NCI-H1105 treated with DMSO at 0.1 percent for 48 hours (cell line): Measurements from ENCODE around the gene C10orf90.
A peak's percentile ranks its signal among the peaks of the same experiment; 100 is the strongest.
"Not testable (repeated sequence)": the region's sequence is repeated elsewhere in the genome, so short reads cannot be mapped to it uniquely, and the experiment has no call there.

ENCODE experiments used
- DNase-seq: peaks from one replicate; lab custom pipeline; 2025; lab: John Stamatoyannopoulos, UW

C10orf90 gene

DNA sequence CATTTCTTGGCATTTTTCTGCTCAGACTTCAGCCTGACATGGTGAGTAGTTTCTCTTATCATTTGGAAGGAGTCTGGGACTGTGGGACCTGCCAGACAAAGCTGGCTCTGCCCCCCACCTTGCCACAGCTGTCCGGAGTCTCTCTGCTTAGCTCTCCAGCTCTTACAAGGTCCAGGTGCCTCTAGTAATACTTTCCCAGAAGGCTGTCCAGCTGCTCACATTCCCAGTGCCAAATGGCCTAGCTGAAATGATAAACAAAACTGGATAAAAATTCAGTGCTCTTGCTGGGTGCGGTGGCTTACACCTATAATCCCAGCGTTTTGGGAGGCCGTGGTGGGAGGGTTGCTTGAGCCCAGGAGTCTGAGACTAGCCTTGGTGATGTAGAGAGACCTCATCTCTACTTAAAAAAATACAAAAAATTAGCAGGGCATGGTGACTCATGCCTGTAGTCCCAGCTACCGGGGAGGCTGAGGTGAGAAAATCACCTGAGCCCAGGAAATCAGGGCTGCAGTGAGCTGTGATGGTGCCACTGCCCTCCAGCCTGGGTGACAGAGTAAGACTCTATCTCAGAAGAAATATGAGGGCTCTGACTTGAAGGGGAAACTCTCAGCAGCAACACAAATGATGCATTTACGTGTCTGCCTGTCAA lies 86.8 kb downstream of the C10orf90 start:
- no peak for DNase-seq

DNA sequence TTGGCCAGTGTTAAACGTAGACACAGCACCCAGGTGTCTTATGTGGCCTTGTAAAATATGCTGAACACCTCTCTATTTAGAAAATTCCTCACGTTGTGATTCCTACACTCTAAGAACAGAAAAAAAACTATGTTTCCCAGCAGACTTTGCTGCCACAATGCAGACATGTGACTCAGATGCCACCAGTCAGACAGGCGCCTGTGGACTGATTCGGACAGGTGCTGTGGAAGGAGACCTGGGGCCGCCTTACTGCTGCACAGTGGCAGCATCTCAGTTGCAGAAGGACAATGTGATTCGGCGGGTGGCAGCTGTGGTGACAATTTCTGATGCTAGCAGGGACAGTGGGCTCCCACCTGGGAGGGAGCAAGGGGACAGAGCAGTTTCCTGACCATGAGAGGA lies 88.8 kb downstream of the C10orf90 start:
- no peak for DNase-seq

DNA sequence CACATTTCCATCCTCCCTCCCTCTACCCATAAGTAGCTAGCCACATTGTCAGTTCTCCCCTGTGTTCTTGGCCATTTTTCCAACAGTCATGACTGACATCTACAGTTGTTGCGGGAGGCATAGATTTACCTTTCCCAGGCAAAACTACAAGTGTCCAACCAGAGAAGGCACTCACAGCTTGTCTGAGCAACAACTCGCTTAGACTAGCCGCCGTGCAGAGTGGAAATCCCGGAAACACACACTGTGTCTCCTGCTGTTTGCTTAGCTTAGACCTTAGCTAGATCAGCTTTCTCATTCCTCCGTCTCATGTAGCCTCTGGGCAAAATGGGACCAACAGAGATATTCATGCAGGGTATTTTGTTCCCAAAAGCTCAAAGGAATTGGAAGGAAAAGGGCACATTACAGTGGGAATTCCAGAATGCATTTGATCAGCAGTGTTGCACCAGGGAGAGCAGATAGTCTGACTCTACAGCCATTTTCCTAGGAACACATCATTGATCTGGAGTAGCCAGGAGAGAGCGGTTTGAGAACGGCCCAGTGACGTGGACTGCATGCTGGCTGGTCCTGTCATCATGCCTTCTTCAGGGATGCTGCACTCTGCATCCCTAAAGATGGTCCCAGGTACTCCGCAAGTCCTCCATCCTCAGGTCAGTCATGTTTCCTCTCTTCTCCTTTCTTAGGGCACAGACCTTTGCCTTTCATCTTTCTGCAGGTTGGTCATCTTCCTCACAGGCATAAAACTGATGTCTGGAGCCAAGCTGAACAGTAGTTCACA lies 89.4 kb downstream of the C10orf90 start:
- DNase-seq = no peak

DNA sequence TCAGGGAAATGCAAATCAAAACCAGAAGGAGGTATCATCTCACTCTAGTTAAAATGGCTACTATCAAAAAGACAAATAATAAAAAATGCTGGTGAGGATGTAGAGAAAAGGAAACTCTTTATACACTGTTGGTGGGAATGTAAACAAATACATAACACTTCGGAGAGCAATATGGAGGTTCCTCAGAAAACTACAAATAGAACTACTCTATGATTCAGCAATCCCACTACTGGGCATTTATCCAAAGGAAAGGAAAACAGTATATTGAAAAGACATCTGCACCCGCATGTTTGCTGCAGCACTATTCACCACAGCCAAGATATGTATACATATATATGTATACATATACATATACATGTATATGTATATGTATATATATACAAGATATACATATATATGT lies 94.2 kb downstream of the C10orf90 start:
- DNase-seq = no peak

DNA sequence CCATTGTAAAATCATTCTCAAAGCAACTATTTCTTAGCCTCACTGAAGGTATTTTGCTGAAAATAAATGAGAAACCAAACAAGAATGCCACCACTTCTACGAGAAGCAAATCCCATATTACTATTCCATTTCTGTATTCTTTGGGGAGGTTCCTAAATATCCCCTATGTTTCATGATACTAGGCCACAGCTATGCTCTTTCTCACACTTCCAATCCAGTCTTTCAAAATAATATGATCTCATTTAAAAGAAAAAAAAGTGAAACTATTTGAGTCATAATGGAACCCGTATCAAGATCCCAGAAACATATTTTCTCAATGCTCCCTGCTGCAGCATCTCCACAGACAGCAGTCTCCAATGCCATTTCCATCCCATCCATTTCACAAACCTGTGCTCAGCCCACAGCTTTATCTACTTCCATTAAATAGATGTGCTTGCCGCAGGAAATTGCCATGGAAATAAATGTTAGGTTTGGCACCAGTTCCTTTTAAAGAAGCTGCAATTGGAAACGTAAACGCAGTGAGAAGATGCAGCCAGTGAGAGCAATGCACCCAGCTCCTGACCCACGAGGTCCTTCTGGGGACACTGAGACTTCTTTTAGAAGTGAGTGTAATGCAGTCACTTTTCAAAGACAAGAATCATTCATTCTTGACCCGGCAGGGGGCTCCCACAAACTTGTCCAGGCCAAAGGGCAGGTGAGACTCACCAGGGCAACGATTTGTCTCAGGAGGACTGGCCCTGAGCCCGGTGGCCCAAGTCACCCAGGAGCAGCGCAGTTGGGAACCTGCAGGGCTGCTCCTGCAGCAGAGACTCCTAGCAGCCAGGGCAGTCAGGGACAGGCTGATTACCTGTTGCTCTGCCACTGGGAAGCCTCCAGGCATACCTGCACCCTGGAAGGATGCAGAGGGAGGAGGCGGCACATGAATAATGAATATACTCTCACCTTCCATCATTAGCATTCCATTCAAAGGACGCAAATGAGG lies 99.6 kb downstream of the C10orf90 start:
- no peak for DNase-seq

DNA sequence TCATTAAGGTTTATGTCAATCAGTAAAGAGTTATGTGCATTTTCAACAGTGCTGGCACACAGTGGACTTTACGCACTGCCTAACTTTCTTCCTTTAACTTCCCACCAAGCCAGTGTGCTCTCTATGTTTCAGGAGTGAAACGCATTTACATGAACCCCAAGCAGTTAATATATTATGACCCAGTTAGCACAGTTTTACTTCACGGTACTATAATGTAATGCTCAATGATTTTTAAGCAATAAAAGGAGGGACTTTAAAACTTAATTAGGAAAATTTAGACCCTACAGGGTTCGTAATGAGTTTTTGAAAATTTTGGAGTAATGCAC lies 100.3 kb downstream of the C10orf90 start:
- DNase-seq = no peak

DNA sequence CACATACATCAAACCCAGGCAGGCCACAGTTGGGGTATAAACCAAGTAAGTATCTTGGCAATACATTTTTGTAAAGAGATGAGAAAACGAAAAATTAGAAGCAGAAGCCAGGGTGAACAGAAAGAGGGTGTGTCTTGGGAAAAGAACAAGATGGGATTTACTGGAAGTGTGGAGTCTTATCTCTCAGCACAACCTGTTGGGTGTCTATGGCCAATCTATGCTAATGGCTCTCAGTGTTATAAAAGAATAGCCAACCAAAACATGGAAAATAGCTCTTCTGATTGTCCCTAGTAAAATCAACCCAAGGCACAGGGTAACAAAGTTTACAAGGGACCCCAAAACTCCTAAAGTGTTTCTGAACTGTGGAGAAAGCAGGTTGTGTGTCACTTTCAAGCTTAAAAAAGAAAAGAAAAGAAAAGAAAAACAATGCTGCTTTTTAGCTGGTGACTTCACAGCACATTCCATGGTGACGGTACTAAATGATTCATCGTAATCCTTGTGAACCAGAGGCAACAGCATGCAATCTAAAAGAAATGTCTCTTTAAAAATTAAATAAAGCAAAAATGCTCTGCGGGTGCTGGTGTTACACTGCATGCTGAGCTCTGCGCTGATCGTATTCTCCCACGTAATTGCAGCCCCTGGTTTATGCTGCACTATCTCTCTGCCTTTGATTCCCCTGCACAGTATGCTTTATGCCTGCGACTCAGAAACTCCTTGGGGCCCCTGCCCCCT lies 100.8 kb downstream of the C10orf90 start:
- DNase-seq = no peak

DNA sequence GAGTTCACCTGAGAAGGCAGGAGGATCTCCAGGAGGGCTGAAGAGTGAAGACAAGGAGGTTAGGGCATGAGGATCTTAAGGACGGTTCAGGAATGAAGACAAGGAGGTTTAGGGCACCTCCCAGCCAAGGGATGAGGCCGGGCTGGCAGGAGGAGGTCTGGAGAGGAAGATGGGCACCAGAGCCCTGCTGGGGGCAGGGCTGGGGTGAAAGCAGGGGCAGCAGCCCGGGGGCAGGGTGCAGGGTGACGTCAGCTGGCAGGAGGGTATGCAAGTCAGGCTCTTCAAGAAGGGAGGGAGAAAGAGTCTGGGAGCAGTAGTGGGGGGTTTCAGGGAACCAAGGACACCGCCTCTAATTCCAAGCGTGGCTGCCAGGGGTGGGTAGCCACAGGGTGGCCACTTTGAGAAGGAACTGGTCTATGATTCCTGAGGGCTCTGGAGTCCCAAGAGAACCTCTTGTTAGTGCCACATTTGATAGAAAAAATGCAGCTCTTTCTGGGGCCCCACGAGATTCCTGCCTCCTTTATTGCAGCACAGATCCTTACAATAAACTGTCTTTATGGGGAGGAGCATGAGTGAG lies 101.6 kb downstream of the C10orf90 start:
- DNase-seq = no peak

DNA sequence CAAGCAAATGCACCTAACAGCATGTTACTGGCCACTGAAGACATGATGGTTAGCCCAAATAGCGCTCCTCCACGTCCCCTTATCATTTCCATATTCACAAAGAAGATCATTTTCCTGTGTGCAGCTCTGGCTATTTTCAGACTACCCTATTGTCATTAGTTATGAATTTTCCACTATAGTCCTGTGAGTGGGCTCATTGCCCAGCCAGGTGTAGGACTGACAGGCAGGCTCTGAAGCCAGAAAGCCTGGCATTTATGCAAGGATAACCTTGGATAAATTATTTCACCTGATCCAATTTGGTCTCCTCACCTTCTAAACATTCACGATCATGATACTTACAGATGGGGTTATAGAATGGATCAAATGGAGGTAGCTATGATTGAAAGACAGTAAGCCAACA lies 104.6 kb downstream of the C10orf90 start:
- DNase-seq = no peak

DNA sequence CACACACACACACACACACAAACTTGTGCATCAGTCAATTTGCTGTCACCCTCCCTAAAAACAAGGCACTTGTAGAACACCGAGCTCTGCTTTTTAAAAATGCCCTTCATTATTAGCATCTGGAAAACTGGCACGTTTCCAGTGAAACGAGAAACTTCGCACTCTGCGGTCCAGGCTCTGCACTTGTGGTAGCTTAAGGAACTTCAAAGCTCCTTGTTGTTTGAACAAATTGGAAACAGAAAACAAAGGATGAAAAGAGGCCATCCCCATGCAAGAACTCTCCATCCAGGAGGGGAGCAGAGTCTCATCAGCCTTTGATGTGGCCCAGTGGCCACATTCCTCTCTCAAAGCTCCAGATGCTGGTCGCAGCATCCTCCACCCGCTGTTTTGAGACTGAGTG lies 105.1 kb downstream of the C10orf90 start:
- peak; percentile 0 for DNase-seq

DNA sequence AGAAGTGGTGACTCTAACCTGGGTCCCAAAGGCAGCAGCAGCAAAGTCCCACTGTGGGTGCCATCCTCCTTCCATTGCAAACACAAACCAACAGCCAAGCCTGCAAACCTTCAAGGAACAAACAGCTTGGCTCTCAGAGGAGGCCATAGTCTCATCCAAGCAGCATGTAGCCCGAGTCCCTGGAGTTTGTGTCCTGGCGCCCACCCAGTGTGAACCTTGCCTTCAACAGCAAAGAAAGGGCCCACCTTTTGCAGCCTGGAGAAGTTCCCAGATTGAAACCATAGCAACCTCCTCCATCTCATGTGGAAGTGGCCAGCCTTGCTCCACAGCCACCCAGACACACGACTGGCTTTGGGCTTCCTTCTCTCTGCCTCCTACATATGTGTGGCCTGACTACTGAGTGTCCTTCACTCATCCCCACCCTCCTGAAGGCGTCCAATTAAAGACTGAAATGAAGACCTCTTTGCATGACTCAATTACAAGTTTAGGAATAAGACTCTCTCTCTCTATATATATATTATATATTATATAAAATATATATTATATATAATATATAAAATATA lies 106.1 kb downstream of the C10orf90 start:
- peak; percentile 0 for DNase-seq

DNA sequence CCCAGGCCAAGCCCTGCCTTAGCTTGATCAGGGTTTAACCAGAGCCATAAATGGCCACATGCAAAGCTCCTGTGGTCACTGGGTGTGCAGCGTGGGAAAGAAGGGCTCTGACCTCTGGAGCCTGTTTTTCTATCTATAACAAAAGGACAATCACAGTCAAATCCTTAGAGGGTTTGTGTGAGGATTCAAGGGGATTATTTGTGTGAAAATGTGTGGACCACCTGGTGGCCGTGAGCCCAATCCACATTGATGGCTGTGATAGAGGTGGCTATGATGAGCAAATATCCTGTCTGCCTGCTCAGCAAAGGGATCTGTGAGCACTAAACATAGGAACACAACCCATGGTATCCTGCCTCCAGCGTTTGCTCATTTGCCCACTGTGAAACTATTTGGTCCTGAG lies 107.1 kb downstream of the C10orf90 start:
- DNase-seq = no peak

DNA sequence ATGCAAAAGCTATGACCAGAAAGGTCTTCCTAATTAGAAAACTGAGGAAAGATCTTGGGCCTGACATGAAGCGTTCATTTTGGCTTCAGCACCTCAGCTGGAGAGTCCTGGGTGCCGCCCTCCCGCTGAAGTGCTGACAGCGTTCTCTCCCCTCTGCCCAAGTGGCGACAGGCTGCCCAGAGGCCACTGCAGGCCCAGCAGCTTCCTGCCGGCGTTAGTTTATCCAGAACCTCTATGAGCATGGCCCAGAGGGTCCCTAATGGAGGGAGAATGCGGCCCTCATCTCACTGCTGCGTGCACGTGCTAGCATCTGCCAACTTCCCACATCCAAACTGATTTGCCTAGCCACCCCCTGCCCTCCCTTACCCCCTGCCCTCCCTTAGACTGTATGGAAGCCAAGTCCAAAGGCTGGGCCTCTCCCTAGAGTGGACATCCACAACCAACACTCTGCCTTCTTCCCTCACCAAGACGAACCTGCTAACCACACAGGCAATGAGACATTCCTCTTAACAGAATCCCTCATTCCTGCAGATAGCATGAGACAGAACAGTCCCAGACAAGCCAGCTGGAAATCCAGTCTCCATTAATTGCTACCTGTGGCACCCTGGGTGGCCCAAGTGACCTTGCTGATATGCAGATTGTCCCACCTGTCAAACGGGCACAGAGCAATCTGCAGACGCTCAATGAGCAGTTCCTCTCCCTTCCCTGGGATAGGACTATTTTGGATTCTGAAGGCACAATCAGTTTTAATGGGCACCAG lies 108.4 kb downstream of the C10orf90 start:
- no peak for DNase-seq

DNA sequence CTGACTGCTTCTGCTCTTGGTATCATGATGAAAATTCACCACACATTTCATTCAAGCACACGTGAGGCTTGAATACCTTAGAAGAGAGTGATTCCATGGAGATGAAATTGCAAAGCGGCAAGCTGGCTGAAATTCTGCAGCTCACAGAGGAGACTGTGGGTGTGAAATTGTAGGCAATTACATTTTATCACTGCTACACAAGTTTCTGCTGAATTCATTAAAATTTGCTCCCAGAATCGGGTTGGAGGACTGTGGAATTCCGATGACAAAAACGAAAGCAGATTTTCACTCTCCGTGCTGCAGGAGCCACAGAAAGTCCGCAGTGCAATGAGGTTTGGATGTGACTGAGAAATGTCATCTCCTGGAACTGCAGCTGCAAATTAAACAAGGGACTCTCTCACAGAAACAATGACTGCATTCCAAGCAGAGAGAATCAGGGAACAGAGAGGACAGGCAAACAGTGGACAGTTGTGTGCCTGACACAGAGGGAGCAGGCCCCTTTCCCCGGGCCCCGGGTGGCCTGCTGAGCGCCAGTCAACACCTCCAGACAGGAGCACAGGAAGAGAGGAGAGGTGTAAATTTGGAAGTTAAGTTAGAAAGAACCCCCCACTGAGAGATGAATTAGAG lies 109.1 kb downstream of the C10orf90 start:
- DNase-seq = no peak

DNA sequence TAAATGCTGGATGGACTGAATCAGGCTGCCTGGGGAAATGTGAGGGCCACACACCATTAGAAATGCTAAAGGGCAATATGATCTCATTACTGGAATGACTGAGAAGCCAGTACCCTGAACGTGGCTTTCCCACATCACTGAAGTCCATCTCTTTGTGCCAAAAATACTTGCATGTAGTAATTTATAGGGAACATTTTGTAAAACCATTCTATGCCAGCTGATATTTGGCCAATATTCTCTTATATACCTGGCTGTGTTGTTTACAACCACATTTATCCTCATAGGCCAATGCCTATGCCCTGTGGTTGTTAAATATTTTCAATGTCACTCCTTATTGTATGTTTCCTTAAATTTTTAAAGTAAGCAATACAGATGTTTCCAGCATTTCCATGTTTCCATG lies 111.6 kb downstream of the C10orf90 start:
- no peak for DNase-seq

DNA sequence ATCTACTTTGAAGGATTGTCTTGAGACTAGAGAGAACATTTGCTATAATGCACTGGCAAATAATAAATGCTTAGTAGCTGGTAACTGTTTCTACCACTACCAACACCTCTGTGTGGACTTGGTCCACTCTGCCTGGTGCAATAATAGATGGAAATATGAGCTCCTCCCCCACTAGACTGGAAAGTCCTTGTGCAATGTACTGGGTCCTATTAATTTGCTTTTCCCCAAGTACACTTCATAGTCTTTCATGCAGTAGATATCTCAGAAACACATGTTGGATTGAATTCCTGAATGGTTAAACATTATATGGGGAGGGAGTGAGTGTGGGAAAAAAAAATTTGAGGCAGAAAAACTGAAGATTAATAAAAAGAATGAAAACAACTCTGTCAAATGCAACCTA lies 119.3 kb downstream of the C10orf90 start:
- no peak for DNase-seq

DNA sequence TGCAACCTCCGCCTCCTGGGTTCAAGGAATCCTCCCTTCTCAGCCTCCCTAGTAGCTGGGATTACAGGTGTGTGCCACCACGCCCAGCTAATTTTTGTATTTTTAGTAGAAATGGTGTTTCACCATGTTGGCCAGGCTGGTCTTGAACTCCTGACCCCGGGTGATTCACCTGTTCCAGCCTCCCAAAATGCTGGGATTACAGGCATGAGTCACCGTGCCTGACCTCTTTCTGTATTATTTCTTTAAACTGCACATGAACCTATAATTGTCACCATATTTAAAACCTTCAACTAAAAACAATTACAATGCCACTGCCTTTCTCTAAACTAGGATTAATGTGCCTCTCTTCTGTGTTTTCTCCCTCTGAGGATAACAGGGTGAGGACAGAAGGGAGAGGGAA lies 119.9 kb downstream of the C10orf90 start:
- not testable (repeated sequence) for DNase-seq

DNA sequence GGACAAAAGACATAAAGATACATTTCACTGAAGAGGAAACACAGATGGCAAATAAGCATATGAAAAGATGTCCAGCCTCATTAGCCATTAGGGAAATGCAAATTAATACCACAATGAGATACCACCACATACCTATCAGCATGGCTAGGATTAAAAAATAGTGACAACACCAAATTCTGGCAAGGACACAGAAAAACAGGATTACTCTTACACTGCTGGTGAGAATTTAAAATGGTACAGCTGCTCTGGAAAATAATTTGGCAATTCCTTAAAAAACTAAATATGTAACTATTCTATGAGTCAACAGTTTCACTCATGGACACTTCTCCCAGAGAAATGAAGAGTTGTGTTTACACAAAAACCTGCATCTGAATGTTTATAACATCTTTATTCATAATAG lies 121.1 kb downstream of the C10orf90 start:
- no peak for DNase-seq

DNA sequence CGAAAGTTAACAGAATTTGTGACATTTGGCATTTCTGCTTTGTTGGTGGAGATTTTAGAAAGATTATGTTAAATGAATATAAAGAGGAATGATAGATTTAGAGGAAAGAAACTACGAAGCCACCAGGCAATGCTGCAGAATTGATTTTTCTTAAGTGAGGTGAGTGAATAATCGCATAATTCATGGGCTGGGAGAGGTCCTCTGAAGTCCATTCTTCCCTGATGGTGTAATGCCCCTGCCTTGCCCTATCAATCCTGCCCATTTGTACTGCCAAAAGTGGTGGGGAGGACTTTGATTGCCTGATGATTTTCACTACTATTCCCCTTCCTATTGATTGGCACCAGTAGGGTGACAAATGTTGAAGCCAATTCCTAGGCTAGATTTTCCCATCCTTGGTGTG lies 125.9 kb downstream of the C10orf90 start:
- DNase-seq = no peak

DNA sequence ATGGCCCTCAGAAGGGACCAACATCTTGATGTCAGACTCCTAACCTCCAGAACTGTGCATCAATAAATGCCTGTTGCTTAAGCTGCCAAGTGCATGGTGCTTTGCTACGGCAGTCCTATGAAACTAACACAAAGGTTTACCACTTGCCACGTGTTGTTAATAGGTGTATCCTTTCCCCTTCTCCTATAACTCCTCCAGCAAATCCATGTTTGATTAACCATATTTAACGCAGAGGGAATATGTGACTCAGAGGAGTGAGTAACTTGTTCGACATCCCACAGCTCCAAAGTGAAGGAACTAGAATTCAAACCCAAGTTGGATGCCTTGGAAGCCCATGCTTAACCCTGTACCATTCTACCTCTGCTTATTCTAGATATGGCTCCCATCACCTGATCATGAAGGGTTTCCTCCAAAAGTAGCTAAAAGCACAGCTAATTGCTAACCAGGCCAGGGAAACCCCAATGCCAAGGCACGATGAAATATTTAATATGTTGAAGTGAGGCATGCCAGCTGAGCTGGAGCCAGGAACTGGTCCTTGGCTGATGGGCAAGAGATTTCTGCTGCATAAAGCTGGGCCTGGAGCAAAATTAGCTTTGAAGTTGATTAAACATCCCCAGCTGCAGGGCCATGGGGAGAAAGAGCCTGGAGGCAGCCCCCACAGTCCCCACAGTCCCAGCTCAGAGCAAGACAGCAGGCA lies 131.9 kb downstream of the C10orf90 start:
- DNase-seq = no peak
